ENCODE measurements around the gene GNAL. TPM values are rescaled to one million over a fixed set of nuclear protein-coding genes. Genes with fewer than 3 reads are reported as not detected.
"Not testable (repeated sequence)": the region's sequence is repeated elsewhere in the genome, so short reads cannot be mapped to it uniquely, and the experiment has no call there.

The GNAL gene
- 0.44 TPM in 1 of 2 replicates, not detected in the other for total RNA-seq (2012; rRNA removed)

GRCh38 chr18:11688972-11689668, at the start of gene GNAL:
Gene GNAL, plus strand, starts transcription at chr18:11689264. Its CDS starts 300 bp downstream, at chr18:11689564.
- Histone ChIP-seq H3K4me1 (ENCODE audit: control insufficient read depth, insufficient read depth, low read length) (peaks cover 11% of the 10 kb centered on the region), H3K27me3 (ENCODE audit: control insufficient read depth, insufficient read depth, low read length) (peaks cover 19% of the 10 kb centered on the region), H3K4me2 (ENCODE audit: low read length) (peak within 1 kb of the TSS; percentile 85), H3K9me3 (replicated peaks; ENCODE audit: low read length) (no peaks in the 10 kb centered on the region), H3K36me3 (ENCODE audit: insufficient read depth, low read length) (no peaks in the 10 kb centered on the region), H3K4me3 (ENCODE audit: low read length) (peak within 1 kb of the TSS; percentile 70), H3K9ac (ENCODE audit: low read depth, low read length) (no peak within 1 kb of the TSS)

GRCh38 chr18:11647310-11647709, 41.8 kb upstream of the GNAL start:
- not testable (repeated sequence) for H3K4me1 ChIP-seq (ENCODE audit: control insufficient read depth, insufficient read depth, low read length); H3K36me3 ChIP-seq (ENCODE audit: insufficient read depth, low read length); H3K9me3 ChIP-seq (replicated peaks; ENCODE audit: low read length); H3K4me3 ChIP-seq (ENCODE audit: low read length); H3K4me2 ChIP-seq (ENCODE audit: low read length); H3K9ac ChIP-seq (ENCODE audit: low read depth, low read length)
- peaks cover 17% of the 10 kb centered on the region for H3K27me3 ChIP-seq (ENCODE audit: control insufficient read depth, insufficient read depth, low read length)

GRCh38 chr18:11647804-11648203, 41.3 kb upstream of the GNAL start:
- not testable (repeated sequence) for H3K9ac ChIP-seq (ENCODE audit: low read depth, low read length); H3K4me3 ChIP-seq (ENCODE audit: low read length); H3K4me2 ChIP-seq (ENCODE audit: low read length); H3K36me3 ChIP-seq (ENCODE audit: insufficient read depth, low read length); H3K9me3 ChIP-seq (replicated peaks; ENCODE audit: low read length); H3K4me1 ChIP-seq (ENCODE audit: control insufficient read depth, insufficient read depth, low read length)
- H3K27me3 ChIP-seq (ENCODE audit: control insufficient read depth, insufficient read depth, low read length): peaks cover 17% of the 10 kb centered on the region

GRCh38 chr18:11649839-11650238, 39.2 kb upstream of the GNAL start:
- no peak overlapping the region for H3K4me3 ChIP-seq (ENCODE audit: low read length)
- H3K9ac ChIP-seq (ENCODE audit: low read depth, low read length): no peak overlapping the region
- no peaks in the 10 kb centered on the region for H3K36me3 ChIP-seq (ENCODE audit: insufficient read depth, low read length)
- peaks cover 32% of the 10 kb centered on the region for H3K27me3 ChIP-seq (ENCODE audit: control insufficient read depth, insufficient read depth, low read length)
- no peaks in the 10 kb centered on the region for H3K4me1 ChIP-seq (ENCODE audit: control insufficient read depth, insufficient read depth, low read length)
- H3K4me2 ChIP-seq (ENCODE audit: low read length): no peak overlapping the region
- no peaks in the 10 kb centered on the region for H3K9me3 ChIP-seq (replicated peaks; ENCODE audit: low read length)

GRCh38 chr18:11651899-11652298, 37.2 kb upstream of the GNAL start:
- Histone ChIP-seq H3K9ac (ENCODE audit: low read depth, low read length) (no peak overlapping the region), H3K36me3 (ENCODE audit: insufficient read depth, low read length) (no peaks in the 10 kb centered on the region), H3K27me3 (ENCODE audit: control insufficient read depth, insufficient read depth, low read length) (peaks cover 39% of the 10 kb centered on the region), H3K4me3 (ENCODE audit: low read length) (no peak overlapping the region), H3K4me2 (ENCODE audit: low read length) (no peak overlapping the region), H3K4me1 (ENCODE audit: control insufficient read depth, insufficient read depth, low read length) (no peaks in the 10 kb centered on the region), H3K9me3 (replicated peaks; ENCODE audit: low read length) (no peaks in the 10 kb centered on the region)

GRCh38 chr18:11653521-11653920, 35.5 kb upstream of the GNAL start:
- Histone ChIP-seq H3K9ac (ENCODE audit: low read depth, low read length) (no peak overlapping the region), H3K4me1 (ENCODE audit: control insufficient read depth, insufficient read depth, low read length) (no peaks in the 10 kb centered on the region), H3K9me3 (replicated peaks; ENCODE audit: low read length) (no peaks in the 10 kb centered on the region), H3K27me3 (ENCODE audit: control insufficient read depth, insufficient read depth, low read length) (peaks cover 51% of the 10 kb centered on the region), H3K4me3 (ENCODE audit: low read length) (no peak overlapping the region), H3K36me3 (ENCODE audit: insufficient read depth, low read length) (no peaks in the 10 kb centered on the region), H3K4me2 (ENCODE audit: low read length) (no peak overlapping the region)

GRCh38 chr18:11654736-11655605, 34.1 kb upstream of the GNAL start:
- Histone ChIP-seq H3K36me3 (ENCODE audit: insufficient read depth, low read length) (no peaks in the 10 kb centered on the region), H3K4me1 (ENCODE audit: control insufficient read depth, insufficient read depth, low read length) (no peaks in the 10 kb centered on the region), H3K4me2 (ENCODE audit: low read length) (peak overlapping the region; percentile 22), H3K9me3 (replicated peaks; ENCODE audit: low read length) (no peaks in the 10 kb centered on the region), H3K4me3 (ENCODE audit: low read length) (no peak overlapping the region), H3K9ac (ENCODE audit: low read depth, low read length) (no peak overlapping the region), H3K27me3 (ENCODE audit: control insufficient read depth, insufficient read depth, low read length) (peaks cover 61% of the 10 kb centered on the region)

GRCh38 chr18:11655606-11655932, 33.5 kb upstream of the GNAL start:
- Histone ChIP-seq H3K9me3 (replicated peaks; ENCODE audit: low read length) (no peaks in the 10 kb centered on the region), H3K36me3 (ENCODE audit: insufficient read depth, low read length) (no peaks in the 10 kb centered on the region), H3K27me3 (ENCODE audit: control insufficient read depth, insufficient read depth, low read length) (peaks cover 57% of the 10 kb centered on the region), H3K4me3 (ENCODE audit: low read length) (no peak overlapping the region), H3K4me2 (ENCODE audit: low read length) (peak overlapping the region; percentile 22), H3K9ac (ENCODE audit: low read depth, low read length) (no peak overlapping the region), H3K4me1 (ENCODE audit: control insufficient read depth, insufficient read depth, low read length) (no peaks in the 10 kb centered on the region)

- Histone ChIP-seq H3K4me2 (ENCODE audit: low read length) (no peak overlapping the region), H3K27me3 (ENCODE audit: control insufficient read depth, insufficient read depth, low read length) (peaks cover 53% of the 10 kb centered on the region), H3K9me3 (replicated peaks; ENCODE audit: low read length) (no peaks in the 10 kb centered on the region), H3K4me1 (ENCODE audit: control insufficient read depth, insufficient read depth, low read length) (no peaks in the 10 kb centered on the region), H3K9ac (ENCODE audit: low read depth, low read length) (no peak overlapping the region), H3K36me3 (ENCODE audit: insufficient read depth, low read length) (no peaks in the 10 kb centered on the region), H3K4me3 (ENCODE audit: low read length) (no peak overlapping the region)
These were observed 31.9 kb upstream of the GNAL start for GRCh38 chr18:11657152-11657551.

- Histone ChIP-seq H3K27me3 (ENCODE audit: control insufficient read depth, insufficient read depth, low read length) (peaks cover 55% of the 10 kb centered on the region), H3K4me1 (ENCODE audit: control insufficient read depth, insufficient read depth, low read length) (no peaks in the 10 kb centered on the region), H3K4me2 (ENCODE audit: low read length) (no peak overlapping the region), H3K36me3 (ENCODE audit: insufficient read depth, low read length) (no peaks in the 10 kb centered on the region), H3K9ac (ENCODE audit: low read depth, low read length) (no peak overlapping the region), H3K9me3 (replicated peaks; ENCODE audit: low read length) (no peaks in the 10 kb centered on the region), H3K4me3 (ENCODE audit: low read length) (no peak overlapping the region)
These were observed 31.5 kb upstream of the GNAL start for GRCh38 chr18:11657554-11657953.

GRCh38 chr18:11658019-11658418, 31.0 kb upstream of the GNAL start:
- H3K36me3 ChIP-seq (ENCODE audit: insufficient read depth, low read length): no peaks in the 10 kb centered on the region
- H3K4me2 ChIP-seq (ENCODE audit: low read length): no peak overlapping the region
- no peak overlapping the region for H3K9ac ChIP-seq (ENCODE audit: low read depth, low read length)
- H3K4me3 ChIP-seq (ENCODE audit: low read length): no peak overlapping the region
- H3K9me3 ChIP-seq (replicated peaks; ENCODE audit: low read length): no peaks in the 10 kb centered on the region
- peaks cover 60% of the 10 kb centered on the region for H3K27me3 ChIP-seq (ENCODE audit: control insufficient read depth, insufficient read depth, low read length)
- no peaks in the 10 kb centered on the region for H3K4me1 ChIP-seq (ENCODE audit: control insufficient read depth, insufficient read depth, low read length)

All from skeletal muscle satellite cell (primary cell).